Measurements from ENCODE around the gene REL. TPM values are rescaled to one million over a fixed set of nuclear protein-coding genes. Genes with fewer than 3 reads are reported as not detected.

Gene REL
- total RNA-seq, 2 donors from 2014 or later = 11.1 to 31.5 TPM

- Histone ChIP-seq H3K27ac (no peak overlapping the region), H3K36me3 (no peaks in the 10 kb centered on the region), H3K4me3 (no peak overlapping the region), H3K27me3 (no peaks in the 10 kb centered on the region), H3K9ac (ENCODE audit: low read depth in 2 of 2, low read length in 2 of 2) (no peak overlapping the region), H3K9me3 (no peaks in the 10 kb centered on the region), H3K4me1 (no peaks in the 10 kb centered on the region)
- intact Hi-C loops (cut with DNase I) = no loop called here
- DNase-seq = no peak
- TF ChIP-seq CTCF (IDR thresholded peaks at IDR 0.05) = no peak
Measured at GRCh38 chr2:60947056-60947455, 65.7 kb downstream of the REL start.

GRCh38 chr2:60948161-60948560 lies 66.8 kb downstream of the REL start:
- Histone ChIP-seq H3K9me3 (no peaks in the 10 kb centered on the region), H3K4me1 (no peaks in the 10 kb centered on the region), H3K9ac (ENCODE audit: low read depth in 2 of 2, low read length in 2 of 2) (no peak overlapping the region), H3K36me3 (no peaks in the 10 kb centered on the region), H3K27me3 (no peaks in the 10 kb centered on the region), H3K27ac (no peak overlapping the region), H3K4me3 (no peak overlapping the region)
- intact Hi-C loops (cut with DNase I) = no loop called here
- no peak for DNase-seq
- no peak for TF ChIP-seq CTCF (IDR thresholded peaks at IDR 0.05)

- H3K4me3 ChIP-seq = no peak overlapping the region
- no peak for DNase-seq
- H3K36me3 ChIP-seq = no peaks in the 10 kb centered on the region
- H3K9ac ChIP-seq (ENCODE audit: low read depth in 2 of 2, low read length in 2 of 2) = no peak overlapping the region
- H3K9me3 ChIP-seq = no peaks in the 10 kb centered on the region
- no peaks in the 10 kb centered on the region for H3K4me1 ChIP-seq
- intact Hi-C loops (cut with DNase I) = no loop called here
- no peak overlapping the region for H3K27ac ChIP-seq
- TF ChIP-seq CTCF (IDR thresholded peaks at IDR 0.05) = no peak
- no peaks in the 10 kb centered on the region for H3K27me3 ChIP-seq
Measured at GRCh38 chr2:60948926-60949579, 67.7 kb downstream of the REL start.

GRCh38 chr2:60954139-60954538 lies 72.8 kb downstream of the REL start:
- intact Hi-C loops (cut with DNase I) = no loop called here
- Histone ChIP-seq H3K4me1 (no peaks in the 10 kb centered on the region), H3K27me3 (no peaks in the 10 kb centered on the region), H3K36me3 (no peaks in the 10 kb centered on the region), H3K27ac (no peak overlapping the region), H3K4me3 (no peak overlapping the region), H3K9me3 (no peaks in the 10 kb centered on the region), H3K9ac (ENCODE audit: low read depth in 2 of 2, low read length in 2 of 2) (no peak overlapping the region)
- no peak for TF ChIP-seq CTCF (IDR thresholded peaks at IDR 0.05)
- no peak for DNase-seq

GRCh38 chr2:60957224-60957623 lies 75.8 kb downstream of the REL start:
- TF ChIP-seq CTCF (IDR thresholded peaks at IDR 0.05) = no peak
- no peaks in the 10 kb centered on the region for H3K36me3 ChIP-seq
- H3K4me3 ChIP-seq = no peak overlapping the region
- no peaks in the 10 kb centered on the region for H3K4me1 ChIP-seq
- intact Hi-C loops (cut with DNase I) = no loop called here
- no peak overlapping the region for H3K27ac ChIP-seq
- H3K27me3 ChIP-seq = no peaks in the 10 kb centered on the region
- H3K9me3 ChIP-seq = no peaks in the 10 kb centered on the region
- DNase-seq = no peak
- no peak overlapping the region for H3K9ac ChIP-seq (ENCODE audit: low read depth in 2 of 2, low read length in 2 of 2)

Data from colonic mucosa (tissue), 4 donors.